ENCODE results near the gene NDUFA13.

DNA sequence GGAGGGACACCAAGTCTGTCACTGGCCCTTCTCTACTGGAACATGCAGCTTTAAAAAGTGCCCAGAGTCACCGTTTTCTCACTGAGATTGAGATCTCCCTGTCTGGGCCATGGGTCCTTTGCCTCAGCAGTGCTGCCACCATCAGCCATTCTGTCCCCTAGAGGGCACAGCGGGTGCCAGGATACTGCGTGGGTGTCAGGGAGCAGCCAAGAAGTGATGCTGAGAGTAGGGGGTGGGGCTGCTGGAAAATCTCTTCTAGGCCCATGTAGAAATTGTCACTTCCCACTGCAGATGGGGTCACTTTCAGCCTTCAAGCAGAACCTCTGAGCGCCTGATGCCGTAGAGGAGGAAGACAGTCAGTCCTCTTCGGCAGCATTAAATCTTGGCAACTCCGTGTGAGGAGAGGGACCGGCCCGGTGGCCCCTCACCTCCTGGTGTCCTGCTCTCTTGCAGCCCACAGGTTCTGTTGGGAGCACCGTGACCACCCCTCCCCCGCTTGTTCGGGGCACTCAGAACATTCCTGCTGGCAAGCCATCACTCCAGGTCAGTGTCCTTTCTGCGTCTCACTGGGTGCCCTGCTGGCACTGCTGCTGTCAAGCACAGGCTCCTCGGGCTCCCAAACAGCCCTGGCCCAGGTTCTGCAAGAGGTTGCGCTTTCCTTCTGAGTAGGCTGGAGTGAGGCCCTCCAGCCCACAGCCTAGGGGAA is 22.0 kb upstream of the NDUFA13 start:
- TF ChIP-seq CTCF (conservative IDR thresholded peaks at IDR 0.05; ENCODE audit: low read length): no peak
- TF ChIP-seq EZH2phosphoT487 (IDR thresholded peaks at IDR 0.05; ENCODE audit: borderline replicate concordance): no peak
